ENCODE results near the gene LLGL2. TPM values are rescaled to one million over a fixed set of nuclear protein-coding genes. Genes with fewer than 3 reads are reported as not detected.
A peak's percentile ranks its signal among the peaks of the same experiment; 100 is the strongest.
"Not testable (repeated sequence)": the region's sequence is repeated elsewhere in the genome, so short reads cannot be mapped to it uniquely, and the experiment has no call there.

Gene LLGL2
- polyA plus RNA-seq, 4 donors, result 40.3 to 106 (median 77.2) TPM

- no peak for DNase-seq (ENCODE audit: low read depth in 4 of 4, low spot score in 2 of 4)
Observed at GRCh38 chr17:75506888-75507287, 18.6 kb upstream of the LLGL2 start.

- DNase-seq (ENCODE audit: low read depth in 4 of 4, low spot score in 2 of 4), result no peak
Observed at GRCh38 chr17:75507733-75508719, 17.5 kb upstream of the LLGL2 start.

- no peak for DNase-seq (ENCODE audit: low read depth in 4 of 4, low spot score in 2 of 4)
Observed at GRCh38 chr17:75508931-75509361, 16.6 kb upstream of the LLGL2 start.

DNA sequence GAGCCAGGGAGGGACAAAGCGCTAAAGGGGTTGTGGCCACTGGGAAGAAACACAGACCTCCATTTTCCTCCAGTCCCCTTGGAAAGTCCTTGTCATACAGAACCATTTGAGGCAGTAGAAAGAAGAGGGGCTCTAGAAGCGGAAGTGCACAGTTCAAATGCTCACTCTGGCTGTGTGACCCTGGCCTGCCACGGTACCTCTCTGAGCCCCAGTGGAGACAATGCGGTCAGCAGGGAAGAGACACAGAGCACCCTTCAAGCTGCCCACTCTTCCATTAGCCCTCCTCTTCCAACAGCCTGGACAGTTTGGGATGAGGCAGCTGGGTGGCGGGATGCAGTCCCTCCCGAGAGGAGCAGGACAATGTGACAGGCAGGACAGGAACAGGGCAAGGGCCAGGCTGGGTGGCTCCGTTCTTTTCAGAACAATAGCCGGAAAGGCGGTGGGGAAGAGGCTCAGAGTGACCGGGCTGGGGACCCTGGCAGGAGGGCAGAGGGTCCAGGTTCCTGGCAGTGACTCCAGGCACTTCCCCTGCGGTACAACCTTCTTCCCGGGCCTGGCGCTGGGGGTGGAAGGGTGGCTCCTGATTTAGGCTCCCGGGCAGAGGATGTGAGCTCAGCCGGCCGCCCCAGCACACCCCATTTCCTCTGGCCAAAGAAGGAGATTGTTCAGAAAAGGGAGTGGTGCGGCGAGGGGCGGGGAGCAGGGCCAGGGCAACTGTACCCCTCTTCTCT is 15.8 kb upstream of the LLGL2 start:
- no peak for DNase-seq (ENCODE audit: low read depth in 4 of 4, low spot score in 2 of 4)

DNA sequence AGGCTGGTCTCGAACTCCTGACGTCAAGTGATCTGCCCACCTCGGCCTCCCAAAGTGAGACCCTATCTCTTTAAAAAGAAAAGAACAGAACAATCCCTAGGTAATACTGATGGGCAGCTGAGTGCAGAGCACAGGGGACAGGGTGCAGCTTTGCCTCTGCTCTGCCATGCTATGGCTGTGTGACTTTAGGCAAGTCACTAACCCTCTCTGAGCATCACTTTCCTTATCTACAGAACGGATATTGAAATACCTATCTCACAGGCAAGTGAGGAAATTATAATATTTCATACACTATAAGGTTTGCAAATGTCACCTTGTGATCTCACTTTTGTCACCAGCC is 14.3 kb upstream of the LLGL2 start:
- DNase-seq (ENCODE audit: low read depth in 4 of 4, low spot score in 2 of 4), result no peak

GRCh38 chr17:75511610-75512575 is 13.6 kb upstream of the LLGL2 start:
- DNase-seq (ENCODE audit: low read depth in 4 of 4, low spot score in 2 of 4), result no peak

- DNase-seq (ENCODE audit: low read depth in 4 of 4, low spot score in 2 of 4), result no peak
Observed at GRCh38 chr17:75512926-75513640, 12.4 kb upstream of the LLGL2 start.

- no peak for DNase-seq (ENCODE audit: low read depth in 4 of 4, low spot score in 2 of 4)
Observed at GRCh38 chr17:75513641-75514000, 11.9 kb upstream of the LLGL2 start.

DNA sequence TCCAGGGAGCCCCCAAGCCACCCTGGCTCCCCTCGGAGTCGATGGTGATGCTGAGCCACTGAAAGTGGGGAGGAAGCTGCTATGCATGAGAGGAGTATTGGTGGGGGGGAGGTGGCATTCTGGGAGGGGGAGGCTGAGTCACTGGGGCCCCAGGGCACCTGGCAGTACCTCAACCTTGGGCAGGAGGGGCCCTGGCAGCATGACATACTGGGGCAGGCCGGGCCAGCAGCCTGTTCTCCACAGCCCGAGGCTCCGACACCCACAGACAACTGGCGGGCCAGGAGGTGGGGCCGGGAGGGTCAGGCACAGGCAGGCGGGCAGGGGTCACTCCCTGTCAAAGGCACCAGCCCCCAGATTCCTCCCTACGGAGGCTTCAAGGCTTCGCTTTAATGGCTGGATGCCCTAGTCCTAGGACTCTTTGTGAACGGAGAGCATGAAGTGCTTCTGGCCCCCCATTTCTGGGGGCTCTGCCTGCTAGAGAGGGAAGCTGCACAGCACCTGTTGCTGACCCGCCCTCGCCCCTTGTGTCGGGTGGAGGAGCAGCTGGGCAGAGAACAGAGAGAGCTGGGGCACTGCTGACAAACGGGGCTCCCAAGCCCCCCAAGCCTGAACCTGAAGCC is 11.1 kb upstream of the LLGL2 start:
- no peak for DNase-seq (ENCODE audit: low read depth in 4 of 4, low spot score in 2 of 4)

DNA sequence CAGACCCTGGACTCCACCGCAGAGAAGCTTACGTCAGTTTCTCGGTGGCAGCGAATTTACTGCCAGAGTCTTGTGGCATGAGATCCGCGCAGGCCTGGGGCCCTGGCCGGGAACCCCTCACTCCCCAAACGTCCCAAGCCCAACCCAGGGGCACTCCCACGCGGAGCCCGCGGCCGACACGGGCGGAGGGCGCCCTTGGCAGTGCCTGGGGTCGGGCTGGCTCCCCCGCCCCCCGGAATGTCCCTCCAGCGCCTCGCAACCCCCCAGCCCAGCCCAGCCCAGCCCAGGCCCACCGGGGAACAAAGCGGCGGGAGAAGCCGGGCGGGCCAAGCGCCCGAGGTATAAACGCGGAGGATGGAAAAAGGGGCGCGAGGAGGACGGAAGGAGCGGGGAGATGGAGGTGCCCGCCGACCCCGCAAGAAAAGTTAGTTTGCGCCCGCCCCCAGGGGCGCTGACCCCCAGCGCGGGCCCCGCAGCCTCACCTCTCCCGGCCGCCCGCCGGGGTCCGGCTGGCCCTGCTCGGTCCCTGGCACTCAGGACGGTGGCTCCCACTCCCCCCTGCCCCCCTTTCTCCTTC is 10.5 kb upstream of the LLGL2 start:
- DNase-seq (ENCODE audit: low read depth in 4 of 4, low spot score in 2 of 4), result no peak

- DNase-seq (ENCODE audit: low read depth in 4 of 4, low spot score in 2 of 4), result peak; percentile 83 to 91 (median 87)
Observed at GRCh38 chr17:75515496-75516254, 9.8 kb upstream of the LLGL2 start, which contains the start of gene CASKIN2. Gene CASKIN2, minus strand, starts transcription at chr17:75515537. Its CDS starts 1,733 bp downstream, at chr17:75513804.

- DNase-seq (ENCODE audit: low read depth in 4 of 4, low spot score in 2 of 4), result peak in 3 of 4 donors; percentile 77 to 83 (median 80)
Observed at GRCh38 chr17:75516255-75516618, 9.3 kb upstream of the LLGL2 start, which contains the start of gene TSEN54. Gene TSEN54, plus strand, starts transcription at chr17:75516528. Its CDS starts 33 bp downstream, at chr17:75516561.

DNA sequence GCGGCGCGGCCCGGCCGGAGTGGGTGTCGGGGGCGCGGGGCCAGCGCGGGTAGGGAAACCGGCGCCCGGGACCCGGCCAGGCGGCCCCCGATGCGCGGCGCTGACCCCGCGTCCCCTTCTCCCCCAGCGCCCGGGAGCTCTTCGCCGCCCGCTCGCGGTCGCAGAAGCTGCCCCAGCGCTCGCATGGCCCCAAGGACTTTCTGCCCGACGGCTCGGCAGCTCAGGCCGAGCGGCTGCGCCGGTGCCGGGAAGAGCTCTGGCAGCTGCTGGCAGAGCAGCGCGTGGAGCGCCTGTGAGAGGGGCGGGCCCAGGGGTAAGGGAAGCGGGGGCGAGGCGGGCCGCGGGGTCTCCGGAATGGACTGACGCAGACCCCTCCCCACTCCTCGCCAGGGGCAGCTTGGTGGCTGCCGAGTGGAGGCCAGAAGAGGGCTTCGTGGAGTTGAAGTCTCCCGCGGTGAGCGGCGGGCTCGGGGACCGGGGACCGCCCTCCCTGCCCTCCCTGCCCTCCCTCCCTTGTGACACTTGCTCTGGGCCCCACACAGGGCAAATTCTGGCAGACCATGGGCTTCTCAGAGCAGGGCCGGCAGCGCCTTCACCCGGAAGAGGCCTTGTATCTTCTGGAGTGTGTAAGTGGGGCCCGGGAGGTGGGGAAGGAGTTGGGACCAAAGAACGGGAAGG is 8.7 kb upstream of the LLGL2 start:
- no peak for DNase-seq (ENCODE audit: low read depth in 4 of 4, low spot score in 2 of 4)

- no peak for DNase-seq (ENCODE audit: low read depth in 4 of 4, low spot score in 2 of 4)
Observed at GRCh38 chr17:75517297-75517865, 8.1 kb upstream of the LLGL2 start.

GRCh38 chr17:75518201-75518600 is 7.3 kb upstream of the LLGL2 start:
- no peak for DNase-seq (ENCODE audit: low read depth in 4 of 4, low spot score in 2 of 4)

DNA sequence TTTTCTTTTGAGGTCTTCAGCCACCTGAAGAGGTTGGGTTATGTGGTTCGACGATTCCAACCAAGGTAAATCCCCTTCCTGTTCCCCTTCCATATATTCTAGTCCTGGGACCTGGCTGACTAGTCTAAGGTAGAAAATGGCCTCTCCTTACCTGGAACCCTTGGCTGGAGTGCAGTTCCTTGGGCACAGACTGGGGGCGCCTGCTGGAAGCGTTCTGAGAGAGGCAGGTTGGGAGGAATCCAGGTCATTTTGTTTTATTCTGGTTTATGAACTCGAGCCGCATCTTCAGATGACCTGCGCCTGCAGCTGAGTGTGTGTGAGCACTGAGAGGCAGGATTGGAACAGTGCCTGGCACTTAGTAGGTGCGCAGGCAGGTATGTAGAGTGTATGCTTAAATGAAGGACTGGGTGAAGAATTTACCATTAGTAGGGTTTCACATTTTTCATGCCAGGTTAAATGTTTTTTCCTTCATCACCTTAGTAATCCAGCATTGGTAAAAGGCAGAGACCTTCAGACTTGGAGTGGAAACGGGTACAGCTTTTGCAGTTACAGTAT is 6.4 kb upstream of the LLGL2 start:
- no peak for DNase-seq (ENCODE audit: low read depth in 4 of 4, low spot score in 2 of 4)

DNA sequence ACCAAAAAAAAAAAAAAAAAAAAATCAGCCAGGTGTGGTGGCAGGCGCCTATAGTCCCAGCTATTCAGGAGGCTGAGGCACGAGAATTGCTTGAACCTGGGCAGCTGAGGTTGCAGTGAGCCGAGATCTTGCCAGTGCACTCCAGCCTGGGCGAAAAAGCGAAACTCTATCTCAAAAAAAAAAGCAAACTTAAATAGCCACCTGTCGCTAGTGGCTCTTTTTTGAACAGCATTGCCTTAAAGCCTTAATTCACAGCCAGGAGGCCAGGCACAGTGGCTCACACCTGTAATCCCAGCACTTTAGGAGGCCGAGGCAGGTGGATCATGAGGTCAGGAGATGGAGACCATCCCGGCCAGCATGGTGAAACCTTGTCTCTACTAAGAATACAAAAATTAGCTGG is 5.1 kb upstream of the LLGL2 start:
- not testable (repeated sequence) for DNase-seq (ENCODE audit: low read depth in 4 of 4, low spot score in 2 of 4)
